Transverse colon (tissue), 4 donors: Measurements from ENCODE around the gene EHD3. TPM values are rescaled to one million over a fixed set of nuclear protein-coding genes. Genes with fewer than 3 reads are reported as not detected.

Experiments used
- DNase-seq: peaks from one replicate; pipeline ENCODE4 v3.0.0-alpha.2; 2019
- H3K27ac ChIP-seq, 4 donors: fragments of 200-600 bp; sonication (generic); 2 replicates each; pipeline ENCODE4 v1.5.1; 2016 to 2018; ENCODE audit warnings: inconsistent platforms in 4 of 4
- H3K27me3 ChIP-seq: fragments of 200-600 bp; sonication (generic); 2 replicates; pipeline ENCODE4 v1.5.1; 2017; ENCODE audit warnings: inconsistent platforms
- H3K36me3 ChIP-seq, 4 donors: fragments of 200-600 bp; sonication (generic); 2 replicates each; pipeline ENCODE4 v1.5.1; 2017 to 2019; ENCODE audit warnings: inconsistent platforms in 4 of 4
- H3K4me1 ChIP-seq, 4 donors: fragments of 200-600 bp; sonication (generic); 2 replicates each; pipeline ENCODE4 v1.5.1; 2017 to 2020; ENCODE audit warnings: inconsistent platforms in 4 of 4
- H3K4me3 ChIP-seq, 4 donors: fragments of 200-600 bp; sonication (generic); 1 replicate in 1 of 4; 2 replicates in 3 of 4; pipeline versions ENCODE4 v1.5.1 to v1.6.1; 2017 to 2019; ENCODE audit warnings: inconsistent platforms in 4 of 4
- H3K9me3 ChIP-seq, 2 donors: fragments of 200-600 bp; sonication (generic); 2 replicates each; pipeline ENCODE4 v1.5.1; 2017 to 2019; ENCODE audit warnings: inconsistent platforms in 2 of 2
- CTCF ChIP-seq, 5 experiments: fragments of 200-600 bp in 3 of 5; fragments of 450-650 bp in 2 of 5; sonication (generic) in 3 of 5; IDR thresholded peaks; 1 replicate in 2 of 5; 2 replicates in 3 of 5; pipeline ENCODE4 v1.5.1; 2016 to 2017; ENCODE audit warnings: antibody characterized with exemption in 5 of 5, inconsistent platforms in 3 of 5, mild to moderate bottlenecking in 2 of 5, moderate library complexity in 1 of 5
- EP300 ChIP-seq: sonication (generic); formaldehyde crosslinking; IDR thresholded peaks from one replicate; pipeline ENCODE4 v1.6.1; 2017; ENCODE audit warnings: antibody characterized with exemption, low read depth
- POLR2A ChIP-seq: fragments of 450-650 bp; IDR thresholded peaks from one replicate; pipeline ENCODE4 v1.6.1; 2016; ENCODE audit warnings: antibody characterized with exemption, mild to moderate bottlenecking, moderate library complexity
- POLR2AphosphoS5 ChIP-seq, 3 donors: sonication (generic); formaldehyde crosslinking; IDR thresholded peaks; one replicate each; pipeline ENCODE4 v1.6.1; 2016; ENCODE audit warnings: antibody characterized with exemption in 3 of 3
- WGBS, 2 donors: methylation state at CpG; one replicate each; pipeline ENCODE4 v1.1.5; 2018; ENCODE audit warnings: low coverage in 1 of 2; 5-methylcytosine and 5-hydroxymethylcytosine counted together
- in situ Hi-C, 4 donors: fragments of 200-750 bp; cut with MboI; loops; one replicate each; pipeline versions ENCODE4 v1.15.0 to v1.15.1; 2017; ENCODE audit warnings: low sequenced_read_pairs in 3 of 4, low pct_ligation_motif_present in 1 of 4, low pct_unique_long_range_greater_than_20kb in 1 of 4
- intact Hi-C: fragments of 100-400 bp; cut with DNase I; formaldehyde crosslinking; loops from one replicate; pipeline ENCODE4 v1.15.1; 2023; ENCODE audit warnings: low total_unique reads
- total RNA-seq, 4 donors: library from RNA; depleted of rRNA; stranded (reverse); fragments of >200 nt; gene quantifications; one replicate each; pipeline ENCODE4 v1.1.0, GENCODE V29; 2016

EHD3 gene
- total RNA-seq, 4 donors from 2014 or later: 1.2 to 10.1 (median 3.6) TPM

- in situ Hi-C loops: no loop called here
These were observed 6.8 kb upstream of the EHD3 start for GRCh38 chr2:31227110-31227509.

DNA sequence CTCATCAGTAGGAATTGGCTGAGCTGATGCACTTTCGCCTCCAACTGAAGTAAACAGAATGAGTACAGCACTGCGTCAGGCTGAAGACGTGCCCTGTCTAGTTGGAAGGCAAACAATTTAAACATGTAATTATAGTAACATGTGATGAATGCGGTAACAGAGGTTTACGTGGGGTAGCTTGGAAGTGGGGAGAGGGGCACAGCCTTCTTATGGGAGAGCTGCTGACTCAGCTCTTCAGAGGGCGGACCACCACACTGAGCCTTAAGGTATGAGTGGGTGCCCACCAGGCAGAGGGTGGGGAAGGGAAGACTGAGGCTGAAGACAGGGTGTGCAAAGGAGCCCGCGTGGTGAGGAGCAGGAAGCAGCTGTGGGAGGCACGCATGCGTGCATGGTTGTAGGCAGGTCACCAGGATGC is 6.2 kb upstream of the EHD3 start:
- Histone ChIP-seq H3K27me3 (peaks cover 16% of the 10 kb centered on the region), H3K27ac (no peak overlapping the region), H3K4me1 (no peaks in the 10 kb centered on the region), H3K36me3 (no peaks in the 10 kb centered on the region), H3K4me3 (no peak overlapping the region), H3K9me3 (no peaks in the 10 kb centered on the region)
- TF ChIP-seq EP300: no peak
- in situ Hi-C loops: no loop called here
- intact Hi-C loops: no loop called here
- 57 to 64% methylated on average over 5 to 10 of the region's 10 CpGs for WGBS, 2 donors
- DNase-seq: no peak

More at GRCh38 chr2:31227110-31227509, 6.8 kb upstream of the EHD3 start:
- H3K27ac ChIP-seq: no peak overlapping the region
- no peak overlapping the region for H3K4me3 ChIP-seq
- intact Hi-C loops: no loop called here
- no peak for TF ChIP-seq POLR2A
- H3K27me3 ChIP-seq: peaks cover 16% of the 10 kb centered on the region
- no peaks in the 10 kb centered on the region for H3K4me1 ChIP-seq
- no peaks in the 10 kb centered on the region for H3K36me3 ChIP-seq
- 65 to 72% methylated on average over 4 to 6 of the region's 6 CpGs for WGBS, 2 donors
- no peak for DNase-seq
- H3K9me3 ChIP-seq: no peaks in the 10 kb centered on the region

DNA sequence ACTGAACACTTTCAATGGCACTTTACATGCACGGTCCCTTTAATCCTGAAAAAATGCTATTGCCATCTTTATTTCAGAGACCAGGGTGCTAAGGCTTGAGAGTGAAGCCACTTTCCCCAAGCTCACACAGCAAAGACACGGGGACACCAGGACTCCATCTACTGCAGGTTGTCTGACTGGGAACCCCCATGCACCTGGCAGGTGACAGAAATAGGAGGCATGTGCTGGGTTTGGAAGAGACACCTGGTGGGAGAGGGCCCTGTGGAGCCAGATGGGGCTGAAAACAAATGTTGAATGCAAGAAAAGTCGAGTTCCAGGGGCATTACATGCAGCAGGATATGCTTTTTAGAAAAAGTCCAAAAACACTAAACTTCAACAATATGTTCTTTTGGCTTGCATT is 5.2 kb upstream of the EHD3 start:
- Histone ChIP-seq H3K4me3 (no peak overlapping the region), H3K36me3 (no peaks in the 10 kb centered on the region), H3K27ac (no peak overlapping the region), H3K4me1 (peaks cover 0 to 7% (median 0%) of the 10 kb centered on the region in 4 donors), H3K27me3 (peaks cover 16% of the 10 kb centered on the region), H3K9me3 (no peaks in the 10 kb centered on the region)
- 68 to 88% methylated on average over 2 to 3 of the region's 3 CpGs for WGBS, 2 donors
- DNase-seq: no peak
- no peak for TF ChIP-seq POLR2AphosphoS5 (IDR thresholded peaks at IDR 0.05)
- TF ChIP-seq EP300: no peak
- no peak for TF ChIP-seq POLR2A
- no peak for TF ChIP-seq CTCF (IDR thresholded peaks at IDR 0.05)
- in situ Hi-C loops (no loop called here), intact Hi-C loops (no loop called here)

- in situ Hi-C loops: loop anchor here in 1 of 4 donors (10.0 kb wide), 1 partner anchor 104 kb away; no protein-coding TSS in a partner anchor
- Histone ChIP-seq H3K4me3 (no peak overlapping the region), H3K9me3 (no peaks in the 10 kb centered on the region), H3K27ac (no peak overlapping the region), H3K36me3 (no peaks in the 10 kb centered on the region), H3K4me1 (peaks cover 0 to 21% (median 6%) of the 10 kb centered on the region in 4 donors), H3K27me3 (peaks cover 5% of the 10 kb centered on the region)
- WGBS, 2 donors: 64% methylated on average over 3 of the region's 3 CpGs
- TF ChIP-seq POLR2AphosphoS5 (IDR thresholded peaks at IDR 0.05) (no peak), POLR2A (no peak), EP300 (no peak), CTCF (IDR thresholded peaks at IDR 0.05) (no peak)
- no peak for DNase-seq
- intact Hi-C loops: loop anchor here (10.0 kb wide), 1 partner anchor 104 kb away; no protein-coding TSS in a partner anchor
These were observed 3.2 kb upstream of the EHD3 start for GRCh38 chr2:31230751-31231150.

- no peak overlapping the region for H3K27ac ChIP-seq
- 77 to 90% methylated on average over 8 to 15 of the region's 15 CpGs for WGBS, 2 donors
- H3K4me3 ChIP-seq: no peak overlapping the region
- no peaks in the 10 kb centered on the region for H3K36me3 ChIP-seq
- intact Hi-C loops: loop anchor here (10.0 kb wide), 1 partner anchor 103 kb away; no protein-coding TSS in a partner anchor
- in situ Hi-C loops: loop anchor here in 1 of 4 donors (10.0 kb wide), 1 partner anchor 103 kb away; no protein-coding TSS in a partner anchor
- H3K27me3 ChIP-seq: peaks cover 4% of the 10 kb centered on the region
- no peak for DNase-seq
- TF ChIP-seq POLR2A: no peak
- no peak for TF ChIP-seq EP300
- TF ChIP-seq CTCF (IDR thresholded peaks at IDR 0.05): no peak
- no peak for TF ChIP-seq POLR2AphosphoS5 (IDR thresholded peaks at IDR 0.05)
- H3K9me3 ChIP-seq: no peaks in the 10 kb centered on the region
- H3K4me1 ChIP-seq: peaks cover 0 to 21% (median 6%) of the 10 kb centered on the region in 4 donors
These were observed 2.2 kb upstream of the EHD3 start for GRCh38 chr2:31231571-31232302.
